GM19455 (cell line): ENCODE data around the gene CERS6.
A peak's percentile ranks its signal among the peaks of the same experiment; 100 is the strongest.

Experiments used
- ATAC-seq: cut with Tn5 transposase; IDR thresholded peaks from one replicate; pipeline ENCODE4 v1.9.1; 2021; ENCODE audit not compliant: unreplicated experiment

The CERS6 gene

GRCh38 chr2:168565512-168565911 lies 109.4 kb downstream of the CERS6 start:
- no peak for ATAC-seq

- no peak for ATAC-seq
Measured at GRCh38 chr2:168566974-168567665, 111.0 kb downstream of the CERS6 start.

- no peak for ATAC-seq
Measured at GRCh38 chr2:168567836-168568235, 111.8 kb downstream of the CERS6 start.

- no peak for ATAC-seq
Measured at GRCh38 chr2:168568476-168569267, 112.6 kb downstream of the CERS6 start.

- ATAC-seq, result no peak
Measured at GRCh38 chr2:168571061-168571460, 115.0 kb downstream of the CERS6 start.

- ATAC-seq, result no peak
Measured at GRCh38 chr2:168573128-168573903, 117.2 kb downstream of the CERS6 start.

- ATAC-seq, result no peak
Measured at GRCh38 chr2:168574856-168575630, 119.0 kb downstream of the CERS6 start.

GRCh38 chr2:168577885-168578284 lies 121.8 kb downstream of the CERS6 start:
- no peak for ATAC-seq

- no peak for ATAC-seq
Measured at GRCh38 chr2:168583064-168583709, 127.1 kb downstream of the CERS6 start.

- ATAC-seq, result no peak
Measured at GRCh38 chr2:168583710-168584521, 127.8 kb downstream of the CERS6 start.

GRCh38 chr2:168584911-168585310 lies 128.8 kb downstream of the CERS6 start:
- ATAC-seq, result no peak

- ATAC-seq, result no peak
Measured at GRCh38 chr2:168585700-168586099, 129.6 kb downstream of the CERS6 start.

- ATAC-seq, result no peak
Measured at GRCh38 chr2:168587307-168587706, 131.2 kb downstream of the CERS6 start.

GRCh38 chr2:168589236-168590211 lies 133.5 kb downstream of the CERS6 start:
- ATAC-seq, result no peak

GRCh38 chr2:168592181-168592831 lies 136.2 kb downstream of the CERS6 start:
- ATAC-seq, result no peak

- no peak for ATAC-seq
Measured at GRCh38 chr2:168593713-168594112, 137.6 kb downstream of the CERS6 start.

- peak; percentile 86 for ATAC-seq
Measured at GRCh38 chr2:168594778-168595177, 138.7 kb downstream of the CERS6 start.
